GM21825 (cell line): ENCODE measurements around the gene LMBR1L.
"Not testable (repeated sequence)": the region's sequence is repeated elsewhere in the genome, so short reads cannot be mapped to it uniquely, and the experiment has no call there.

ENCODE experiments used
- ATAC-seq: cut with Tn5 transposase; IDR thresholded peaks from one replicate; pipeline ENCODE4 v1.9.1; 2021; ENCODE audit warnings: mild to moderate bottlenecking, moderate library complexity; ENCODE audit not compliant: unreplicated experiment

Gene LMBR1L

GRCh38 chr12:49088932-49089330 is 21.7 kb downstream of the LMBR1L start:
- no peak for ATAC-seq

GRCh38 chr12:49088150-49088931 is 22.3 kb downstream of the LMBR1L start:
- peak; percentile 77 for ATAC-seq

DNA sequence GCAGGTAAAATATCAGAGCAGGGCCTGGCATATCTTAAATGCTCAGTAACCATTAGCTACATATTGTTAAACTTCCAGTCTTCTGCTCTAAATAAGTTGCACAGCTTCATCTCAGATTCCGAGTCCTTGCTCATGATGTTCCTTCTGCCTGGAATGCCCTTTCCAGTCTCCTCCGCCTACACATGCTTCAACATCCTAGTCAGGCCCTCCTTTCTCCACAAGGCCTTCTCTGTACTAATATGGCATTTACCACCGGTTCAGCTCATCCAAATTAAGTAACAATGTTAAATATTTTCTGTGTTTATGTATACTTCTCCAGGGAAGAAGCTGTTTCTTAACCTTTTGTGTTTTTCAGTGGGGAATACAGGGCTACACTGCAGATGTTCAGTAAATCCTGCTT is 24.5 kb downstream of the LMBR1L start:
- ATAC-seq = no peak

- ATAC-seq = no peak
Measured at GRCh38 chr12:49084438-49084837, 26.2 kb downstream of the LMBR1L start.

DNA sequence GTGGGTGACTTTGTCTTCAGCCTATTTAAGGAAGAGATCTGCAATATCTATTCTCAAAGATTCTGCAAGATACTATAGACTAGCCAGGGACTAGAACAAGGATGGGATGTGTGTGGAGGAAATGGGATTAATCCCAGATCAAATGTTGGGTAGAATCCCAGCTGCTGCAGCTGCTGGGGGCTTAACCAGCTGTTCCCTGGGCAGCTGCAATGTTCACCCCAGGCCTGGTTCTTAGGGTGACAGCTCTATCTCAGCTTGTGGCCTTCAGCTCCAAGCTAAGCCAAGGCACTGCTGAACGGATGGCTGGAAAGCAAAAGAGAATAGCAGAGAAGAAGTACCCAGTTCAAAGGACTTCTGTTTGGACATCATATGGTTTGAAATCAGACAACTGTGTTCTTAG is 30.9 kb downstream of the LMBR1L start:
- no peak for ATAC-seq

DNA sequence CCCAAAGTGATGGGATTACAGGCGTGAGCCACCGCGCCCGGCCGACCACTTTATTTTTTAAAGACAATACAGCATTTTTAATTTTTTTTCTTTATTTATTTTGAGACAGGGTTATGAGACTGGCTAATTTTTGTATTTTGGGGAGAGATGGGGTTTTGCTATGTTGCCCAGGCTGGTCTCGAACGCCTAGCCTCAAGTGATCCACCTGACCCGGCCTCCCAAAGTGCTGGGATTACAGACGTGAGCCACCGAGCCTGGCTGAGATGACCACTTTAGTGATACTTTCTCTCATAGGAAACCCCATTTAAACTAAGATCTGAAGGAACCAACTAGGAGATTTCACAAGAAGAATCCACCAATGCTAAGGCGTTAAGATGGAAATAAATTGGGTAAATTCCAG is 39.7 kb downstream of the LMBR1L start:
- ATAC-seq = no peak

DNA sequence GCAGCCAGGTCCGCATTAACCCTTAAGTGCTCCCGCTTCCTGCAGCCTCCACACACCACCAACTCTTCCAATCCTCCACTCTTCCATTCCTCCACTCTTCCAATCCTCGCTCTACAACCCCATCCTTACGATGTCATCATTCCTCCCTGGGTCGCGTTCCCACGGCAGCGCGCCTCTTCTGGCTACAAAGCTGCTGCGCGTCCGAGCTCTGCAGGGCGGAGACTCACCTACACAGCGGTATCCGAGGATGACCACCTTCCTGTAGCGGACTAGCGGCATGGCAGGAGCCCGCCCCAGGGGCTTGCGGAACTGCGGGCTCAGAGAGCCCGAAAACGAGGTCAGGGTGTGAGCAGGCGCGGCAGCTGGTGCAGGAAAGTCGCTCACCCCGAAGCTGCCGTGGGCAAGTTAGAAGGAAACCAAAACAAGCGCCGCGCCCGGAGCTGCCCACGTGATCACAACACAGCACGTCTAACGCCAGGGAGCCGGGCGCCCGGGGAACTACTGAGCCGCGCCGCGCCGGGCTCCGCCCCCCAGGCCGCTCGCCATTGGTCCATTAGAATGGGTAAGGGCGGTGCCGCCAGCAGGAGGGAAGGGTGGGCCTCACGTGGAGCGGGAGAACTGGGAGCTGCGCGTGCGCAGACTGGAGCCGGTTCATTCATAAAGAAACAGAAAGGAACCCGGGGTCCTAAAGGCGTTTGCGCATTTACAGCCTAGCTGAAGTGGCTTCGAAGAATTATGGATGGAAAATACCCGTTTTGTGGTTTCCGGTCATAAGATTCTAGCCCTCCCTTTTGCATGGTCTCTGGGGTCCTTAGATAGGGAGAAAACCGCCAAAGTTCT is 40.9 kb downstream of the LMBR1L start, which contains the start of gene RHEBL1:
Gene RHEBL1 (minus strand): TSS at position 473 of the 840 bp plus-strand sequence. CDS start 194 bp downstream, at position 279.
- peak; percentile 92 for ATAC-seq

GRCh38 chr12:49068879-49069506 is 41.7 kb downstream of the LMBR1L start:
- no peak for ATAC-seq

DNA sequence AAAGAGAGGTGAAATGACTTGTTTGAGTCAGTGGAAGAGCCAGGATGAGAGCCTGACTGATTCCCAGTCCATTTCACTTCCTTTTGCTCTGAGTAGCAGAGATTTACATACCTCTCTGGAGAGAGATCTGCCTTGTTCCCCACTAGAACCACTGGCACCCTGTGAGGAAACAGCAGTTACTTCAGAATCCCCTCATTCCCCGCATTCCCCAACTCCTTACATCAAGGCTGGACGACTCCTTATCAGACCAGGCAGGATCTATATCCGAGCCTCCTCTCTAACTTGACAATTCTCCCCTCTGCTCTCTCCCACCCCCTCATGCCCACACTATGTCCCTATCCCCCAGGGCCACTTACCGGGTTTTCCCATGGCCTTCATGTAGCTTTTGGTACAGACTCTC is 44.5 kb downstream of the LMBR1L start:
- no peak for ATAC-seq

DNA sequence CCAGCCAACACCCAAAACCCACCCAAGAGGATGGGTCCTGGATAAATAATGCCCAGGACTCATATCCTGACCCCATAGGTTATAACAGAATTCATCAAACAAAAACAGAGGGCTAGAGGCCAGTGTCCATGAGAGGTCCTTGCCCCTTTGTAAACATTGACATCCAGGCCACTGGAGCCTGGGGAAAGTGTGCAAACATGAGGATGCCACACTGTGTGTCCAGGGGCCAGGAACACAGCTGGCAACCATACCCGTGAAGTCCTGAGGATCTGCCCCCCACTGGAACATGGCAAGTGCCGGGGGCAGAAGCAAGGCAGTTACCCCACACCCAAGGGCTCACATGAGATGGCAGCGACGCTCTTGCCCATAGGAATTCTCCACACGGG is 45.9 kb downstream of the LMBR1L start:
- no peak for ATAC-seq

DNA sequence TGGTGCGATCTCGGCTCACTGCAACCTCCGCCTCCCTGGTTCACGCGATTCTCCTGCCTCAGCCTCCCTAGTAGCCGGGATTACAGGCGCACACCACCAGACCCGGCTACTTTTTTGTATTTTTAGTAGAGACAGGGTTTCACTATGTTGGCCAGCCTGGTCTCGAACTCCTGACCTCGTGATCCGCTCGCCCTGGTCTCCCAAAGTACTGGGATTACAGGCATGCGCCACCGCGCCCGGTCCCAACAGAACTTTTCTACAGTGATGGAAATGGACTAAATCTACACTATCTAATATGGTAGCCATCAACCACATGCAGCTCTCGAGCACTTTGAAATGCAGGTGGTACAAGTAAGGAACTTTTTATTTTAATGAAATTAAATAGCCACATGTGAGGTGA is 48.7 kb downstream of the LMBR1L start:
- not testable (repeated sequence) for ATAC-seq

- peak; percentile 2 for ATAC-seq
Measured at GRCh38 chr12:49061157-49061650, 49.4 kb downstream of the LMBR1L start.

DNA sequence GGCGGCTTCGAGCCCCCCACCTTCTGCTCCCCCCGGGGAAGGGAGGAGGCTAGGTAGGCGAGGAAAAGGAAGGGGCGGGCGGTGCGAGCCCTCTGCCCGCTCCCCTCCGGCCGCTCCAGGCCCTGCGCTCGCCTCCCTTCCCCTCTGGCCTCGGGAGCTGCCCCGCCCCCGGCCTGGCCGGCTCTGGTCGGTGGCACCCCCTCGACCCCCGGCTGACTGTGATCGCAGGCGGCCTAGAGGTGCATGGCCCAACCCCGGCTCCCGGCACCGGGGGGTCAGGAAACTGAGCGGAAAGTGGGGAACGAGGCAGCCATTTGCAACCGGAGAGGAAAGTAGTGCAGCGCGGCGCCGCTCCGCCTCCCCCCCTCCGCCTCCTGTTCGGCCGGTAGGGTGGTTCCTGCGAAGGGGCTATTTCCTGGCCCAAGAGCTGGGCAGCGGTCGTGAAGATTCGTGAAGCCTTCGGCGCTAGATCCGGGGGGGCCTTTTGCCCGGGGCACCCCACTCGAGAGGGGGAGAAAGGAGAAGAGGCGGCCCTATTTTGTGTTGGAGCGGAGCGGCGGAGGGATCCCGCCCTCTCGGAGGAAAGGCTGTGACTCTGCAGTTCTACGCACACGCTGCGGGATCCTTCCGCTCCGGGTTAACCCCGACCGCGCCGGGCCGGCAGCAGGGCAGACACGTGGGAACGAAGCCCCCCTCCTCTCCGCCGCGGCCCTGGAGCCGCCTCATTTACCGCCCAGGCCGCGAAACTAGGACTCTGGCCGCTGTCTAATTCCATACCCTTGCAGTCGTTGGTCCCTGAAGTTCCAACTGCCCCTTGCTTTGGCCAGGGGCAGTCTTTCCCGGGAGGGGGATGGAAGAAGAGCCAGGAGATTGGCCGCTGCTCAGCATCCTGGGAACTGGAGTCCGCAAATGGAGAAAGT is 50.1 kb downstream of the LMBR1L start, which contains the start of gene KMT2D:
Gene KMT2D (minus strand): TSS at position 558 of the 920 bp plus-strand sequence. CDS start 5,470 bp downstream, outside the sequence.
- ATAC-seq = peak; percentile 51

DNA sequence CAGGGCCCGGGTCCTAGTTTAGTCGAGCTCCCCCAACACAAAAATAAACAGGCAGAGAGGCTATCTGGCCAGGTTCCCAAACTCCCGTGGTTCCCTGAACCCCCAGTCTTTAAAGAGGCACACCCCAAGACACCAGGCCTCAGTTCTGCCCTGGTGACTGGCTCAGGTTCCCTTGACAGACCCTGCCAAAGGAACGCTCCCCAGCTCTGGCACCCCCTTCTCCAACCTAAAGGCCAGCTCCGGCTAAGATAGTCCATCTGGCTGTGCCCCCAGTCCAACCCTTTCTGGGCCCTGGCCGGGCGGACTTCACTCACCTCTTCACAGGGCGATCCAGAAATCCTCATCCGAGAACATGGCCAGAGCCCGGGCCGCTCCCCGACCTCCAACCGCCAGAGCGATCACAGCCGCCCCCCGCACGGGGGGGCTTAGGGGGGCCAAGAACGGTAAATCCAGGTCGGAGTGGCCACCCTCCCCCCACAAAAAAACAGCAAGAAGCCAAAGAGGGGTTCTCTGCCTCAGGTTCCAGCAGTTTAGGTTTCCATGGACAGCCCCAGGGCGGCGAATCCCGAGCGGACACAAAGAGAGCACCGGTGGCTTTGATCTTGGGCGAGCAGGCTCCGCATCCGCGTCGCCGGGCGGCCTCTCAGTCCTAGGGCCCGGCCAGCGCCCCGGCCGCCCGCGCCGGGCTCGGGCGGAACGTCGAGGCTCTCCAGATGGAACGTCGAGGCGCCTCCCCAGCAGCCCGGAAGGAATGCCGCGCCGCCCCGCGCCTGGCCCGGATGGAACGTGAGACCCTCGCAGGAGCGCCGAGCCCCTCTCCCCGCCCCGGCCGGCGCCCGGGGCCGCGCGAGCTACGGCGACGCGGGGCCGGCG is 51.1 kb downstream of the LMBR1L start:
- peak; percentile 10 for ATAC-seq

- ATAC-seq = no peak
Measured at GRCh38 chr12:49059045-49059298, 51.7 kb downstream of the LMBR1L start.

- no peak for ATAC-seq
Measured at GRCh38 chr12:49058366-49059044, 52.1 kb downstream of the LMBR1L start.

DNA sequence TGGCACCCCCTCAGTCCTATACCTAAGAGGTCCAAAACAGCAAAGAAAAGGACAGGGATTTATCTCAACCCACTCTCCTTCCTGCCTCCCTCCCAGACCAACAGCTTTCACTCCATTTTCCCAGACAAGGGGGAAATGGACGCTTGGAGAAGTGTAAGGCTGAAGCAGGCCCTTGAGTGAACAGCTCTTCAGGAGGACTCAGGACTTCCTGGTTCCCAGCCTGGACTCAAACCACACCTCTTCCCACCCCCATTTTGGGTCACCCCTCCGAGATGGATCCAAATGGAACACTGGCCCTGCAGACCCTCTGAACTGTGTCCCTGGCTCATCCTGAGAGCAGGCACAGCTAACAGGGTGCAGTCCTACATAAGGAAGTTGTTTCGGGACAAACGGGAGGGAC is 52.8 kb downstream of the LMBR1L start:
- no peak for ATAC-seq

DNA sequence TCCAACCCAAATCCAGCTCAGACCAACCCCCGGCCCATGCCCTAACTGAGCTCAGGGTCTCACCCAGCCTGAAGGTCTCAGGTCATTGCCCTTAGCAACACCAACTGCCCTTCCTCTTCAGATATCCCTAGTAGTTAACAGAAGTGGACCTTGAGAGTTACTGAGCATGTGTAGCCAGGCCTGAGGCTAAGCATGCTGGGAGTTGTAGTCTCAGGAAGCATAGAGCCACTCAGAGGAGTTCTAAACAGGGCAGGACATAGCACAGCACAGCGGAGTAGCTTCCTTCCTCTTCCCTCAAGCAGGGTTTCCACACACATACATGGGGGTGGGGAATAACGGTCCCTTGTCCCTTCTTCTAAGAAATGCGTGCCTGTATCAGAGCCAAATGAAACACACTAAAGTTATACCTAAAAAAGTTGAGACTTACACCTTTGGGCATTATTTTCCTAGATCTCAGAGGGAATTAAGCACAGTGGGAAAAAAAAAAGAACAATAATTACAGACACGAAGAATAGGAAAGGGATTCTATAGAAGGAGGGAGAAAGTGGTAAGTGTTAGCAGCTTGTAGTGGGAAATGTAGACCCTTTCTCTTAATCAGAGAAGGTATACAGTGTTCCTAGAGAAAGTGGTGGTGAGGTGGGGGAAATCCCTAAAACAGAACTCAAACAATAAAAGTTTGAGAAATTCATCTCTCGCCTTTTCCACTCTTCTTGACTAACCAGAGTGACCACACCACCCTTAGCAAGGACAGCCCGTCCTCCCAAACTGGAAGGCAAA is 54.5 kb downstream of the LMBR1L start:
- peak; percentile 59 for ATAC-seq
